Activated naive CD4-positive, alpha-beta T cell treated with anti-CD3 and anti-CD28 coated beads, Interleukin-2, amount 10 ng/mL, durations not matched to agents 7 days and 5 days (primary cell): ENCODE data around the gene PLCXD1.
A peak's percentile ranks its signal among the peaks of the same experiment; 100 is the strongest.
"Not testable (repeated sequence)": the region's sequence is repeated elsewhere in the genome, so short reads cannot be mapped to it uniquely, and the experiment has no call there.

Source experiments
- CTCF ChIA-PET: fragments of 350-600 bp; sonication (Branson Sonifier 250); formaldehyde crosslinking; loops from one replicate; lab custom pipeline; 2021; ENCODE audit warnings: antibody characterized with exemption; lab: Charles Lee
- DNase-seq: peaks from one replicate; pipeline ENCODE4 v3.0.0-alpha.2; 2020
- H3K27ac Mint-ChIP-seq: one replicate; pipeline ENCODE4 v1.8.0; 2021; ENCODE audit warnings: mild to moderate bottlenecking, moderate library complexity, mixed read lengths
- H3K27me3 Mint-ChIP-seq: one replicate; pipeline ENCODE4 v1.8.0; 2021; ENCODE audit warnings: mild to moderate bottlenecking, mixed read lengths
- H3K36me3 Mint-ChIP-seq: one replicate; pipeline ENCODE4 v1.8.0; 2021; ENCODE audit warnings: mixed read lengths
- H3K4me1 Mint-ChIP-seq: one replicate; pipeline ENCODE4 v1.8.0; 2021; ENCODE audit warnings: mixed read lengths
- H3K4me3 Mint-ChIP-seq: one replicate; pipeline ENCODE4 v1.8.0; 2021; ENCODE audit warnings: mild to moderate bottlenecking, moderate library complexity, mixed read lengths
- H3K9me3 Mint-ChIP-seq: one replicate; pipeline ENCODE4 v1.8.0; 2021; ENCODE audit warnings: mixed read lengths

Gene PLCXD1, protein sequence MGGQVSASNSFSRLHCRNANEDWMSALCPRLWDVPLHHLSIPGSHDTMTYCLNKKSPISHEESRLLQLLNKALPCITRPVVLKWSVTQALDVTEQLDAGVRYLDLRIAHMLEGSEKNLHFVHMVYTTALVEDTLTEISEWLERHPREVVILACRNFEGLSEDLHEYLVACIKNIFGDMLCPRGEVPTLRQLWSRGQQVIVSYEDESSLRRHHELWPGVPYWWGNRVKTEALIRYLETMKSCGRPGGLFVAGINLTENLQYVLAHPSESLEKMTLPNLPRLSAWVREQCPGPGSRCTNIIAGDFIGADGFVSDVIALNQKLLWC

DNA sequence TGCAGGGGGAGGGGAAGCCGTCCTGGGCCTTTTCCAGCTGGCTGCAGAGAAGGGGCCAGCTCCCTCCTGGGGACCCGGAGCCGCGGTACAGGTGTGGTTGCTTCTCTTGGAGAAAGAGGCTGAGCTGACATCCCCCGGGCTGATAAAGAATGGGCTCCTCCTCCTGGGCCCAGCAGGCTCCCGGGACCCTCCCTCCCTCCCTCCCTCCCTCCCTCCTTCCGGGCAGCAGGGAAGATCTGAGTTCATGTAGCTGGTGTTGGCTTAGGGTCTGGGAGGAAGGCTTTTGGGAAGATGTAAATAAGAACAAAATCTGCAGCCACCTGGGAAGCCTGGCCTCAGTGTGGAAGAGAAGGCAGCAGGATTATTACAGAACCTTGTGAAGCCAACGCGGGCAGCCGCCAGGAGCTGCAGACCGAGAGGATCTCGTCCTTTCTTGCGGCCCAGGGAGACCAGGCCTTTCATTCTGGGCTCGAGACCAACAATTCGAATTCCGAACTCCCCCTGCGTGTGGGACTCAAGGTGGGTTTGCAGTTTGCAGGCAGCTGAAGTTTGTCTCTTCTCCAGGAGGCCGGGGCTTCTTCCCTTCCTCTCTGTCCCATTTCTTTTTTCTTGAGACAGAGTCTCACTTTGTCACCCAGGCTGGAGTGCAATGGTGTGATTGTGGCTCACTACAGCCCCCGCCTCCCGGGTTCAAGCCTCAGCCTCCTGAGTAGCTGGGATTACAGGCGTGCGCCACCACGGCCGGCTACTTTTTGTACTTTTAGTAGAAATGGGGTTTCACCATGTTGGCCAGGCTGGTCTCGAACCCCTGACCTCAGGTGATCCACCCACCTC, at the start of gene PLCXD1:
Gene PLCXD1, plus strand, starts transcription at position 216 of the 834 bp plus-strand sequence. CDS start 2,807 bp downstream, outside the sequence.
- DNase-seq, result peak; percentile 55
- Mint-ChIP-seq H3K4me3 (peak within 1 kb of the TSS; percentile 78), H3K9me3 (no peaks in the 10 kb centered on the region), H3K27ac (peak within 1 kb of the TSS; percentile 90), H3K4me1 (peaks cover 58% of the 10 kb centered on the region), H3K36me3 (peaks cover 26% of the 10 kb centered on the region), H3K27me3 (peaks cover 7% of the 10 kb centered on the region)
- CTCF ChIA-PET, result no interaction called here

DNA sequence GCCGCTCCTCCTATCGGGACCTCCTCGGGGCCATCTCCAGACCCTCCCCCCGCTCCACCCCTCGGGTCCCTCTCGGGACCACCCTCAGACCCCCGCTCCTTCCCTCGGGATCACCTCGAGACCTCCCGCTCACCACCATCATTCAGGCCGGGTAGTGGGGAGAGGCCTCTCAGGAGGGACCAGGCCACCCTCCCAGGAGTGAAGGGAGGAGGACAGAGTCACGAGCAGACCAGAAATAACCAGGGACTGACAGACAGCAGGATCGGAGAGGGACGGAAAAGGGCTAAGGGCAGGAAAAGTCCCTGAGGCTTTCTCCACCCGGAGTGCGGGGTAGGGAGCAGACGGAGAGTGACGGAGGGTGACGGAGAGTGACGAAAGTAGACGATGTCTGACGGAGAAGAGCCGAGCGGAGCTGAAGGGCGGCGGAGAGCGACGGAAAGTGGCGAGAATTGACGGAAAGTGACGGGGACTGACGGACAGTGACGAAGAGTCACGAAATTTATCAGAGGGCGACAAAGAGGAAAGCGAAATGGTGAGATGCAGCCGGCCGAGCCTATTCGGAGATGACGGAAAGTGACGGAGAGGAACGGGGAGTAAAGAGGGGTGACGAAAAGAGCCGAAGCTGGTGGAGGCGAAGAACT, 49.4 kb upstream of the PLCXD1 start:
- CTCF ChIA-PET, H3K36me3 Mint-ChIP-seq, H3K4me3 Mint-ChIP-seq, H3K27ac Mint-ChIP-seq, H3K4me1 Mint-ChIP-seq, H3K9me3 Mint-ChIP-seq, H3K27me3 Mint-ChIP-seq, DNase-seq: not testable (repeated sequence)

DNA sequence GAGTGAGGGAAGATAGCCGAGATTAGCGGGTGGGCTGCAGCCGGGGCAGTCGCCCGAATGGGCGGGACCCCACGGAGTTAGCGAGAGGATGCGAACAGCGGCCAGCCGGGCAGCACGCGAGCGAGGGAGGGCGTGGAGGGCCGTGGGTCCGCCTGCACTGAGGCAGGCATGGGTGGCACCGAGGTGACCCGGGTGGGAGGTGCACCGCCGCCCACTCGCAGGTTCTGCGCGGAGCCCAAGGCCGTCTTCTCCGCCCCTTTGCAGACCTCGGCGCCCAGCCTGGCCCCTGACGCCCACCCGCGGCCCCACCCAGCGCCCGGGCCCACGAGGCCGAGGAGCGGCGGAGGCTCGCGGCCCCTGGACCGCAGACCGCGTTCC, 48.9 kb upstream of the PLCXD1 start:
- CTCF ChIA-PET, H3K9me3 Mint-ChIP-seq, H3K27ac Mint-ChIP-seq, H3K27me3 Mint-ChIP-seq, H3K36me3 Mint-ChIP-seq, H3K4me3 Mint-ChIP-seq, H3K4me1 Mint-ChIP-seq, DNase-seq: not testable (repeated sequence)

- H3K9me3 Mint-ChIP-seq, H3K27ac Mint-ChIP-seq, H3K36me3 Mint-ChIP-seq, DNase-seq, H3K27me3 Mint-ChIP-seq, H3K4me1 Mint-ChIP-seq, H3K4me3 Mint-ChIP-seq, CTCF ChIA-PET: not testable (repeated sequence)
Observed at GRCh38 chrX:236201-236600, 45.0 kb upstream of the PLCXD1 start.

DNA sequence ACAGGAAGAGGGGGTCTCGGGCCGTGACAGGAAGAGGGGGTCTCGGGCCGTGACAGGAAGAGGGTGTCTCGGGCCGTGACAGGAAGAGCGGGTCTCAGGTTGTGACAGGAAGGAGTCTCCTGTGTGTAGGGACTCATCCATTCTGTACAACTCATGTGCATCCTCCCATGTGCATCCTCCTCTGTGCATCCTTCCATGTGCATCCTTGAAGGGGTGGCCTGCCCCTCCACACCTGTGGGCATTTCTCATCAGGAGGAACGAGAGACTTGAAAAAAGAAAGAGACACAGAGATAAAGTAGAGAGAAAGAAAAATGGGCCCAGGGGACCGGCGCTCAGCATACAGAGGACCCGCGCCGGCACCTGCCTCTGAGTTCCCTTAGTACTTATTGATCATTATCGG, 30.2 kb upstream of the PLCXD1 start:
- DNase-seq, result no peak
- H3K36me3 Mint-ChIP-seq, result peaks cover 3% of the 10 kb centered on the region
- H3K9me3 Mint-ChIP-seq, result peaks cover 11% of the 10 kb centered on the region
- no peaks in the 10 kb centered on the region for H3K27me3 Mint-ChIP-seq
- H3K27ac Mint-ChIP-seq, result peak overlapping the region; percentile 89
- CTCF ChIA-PET, result no interaction called here
- H3K4me1 Mint-ChIP-seq, result peaks cover 13% of the 10 kb centered on the region
- peak overlapping the region; percentile 18 for H3K4me3 Mint-ChIP-seq

GRCh38 chrX:251396-252243, 29.6 kb upstream of the PLCXD1 start:
- H3K4me3 Mint-ChIP-seq, H3K27me3 Mint-ChIP-seq, H3K36me3 Mint-ChIP-seq, CTCF ChIA-PET, DNase-seq: not testable (repeated sequence)
- H3K27ac Mint-ChIP-seq, result peak overlapping the region; percentile 89
- peaks cover 13% of the 10 kb centered on the region for H3K4me1 Mint-ChIP-seq
- peaks cover 11% of the 10 kb centered on the region for H3K9me3 Mint-ChIP-seq

- no peak overlapping the region for H3K27ac Mint-ChIP-seq
- peaks cover 3% of the 10 kb centered on the region for H3K36me3 Mint-ChIP-seq
- no peak for DNase-seq
- peaks cover 13% of the 10 kb centered on the region for H3K4me1 Mint-ChIP-seq
- no peaks in the 10 kb centered on the region for H3K27me3 Mint-ChIP-seq
- CTCF ChIA-PET, result no interaction called here
- no peak overlapping the region for H3K4me3 Mint-ChIP-seq
- H3K9me3 Mint-ChIP-seq, result peaks cover 11% of the 10 kb centered on the region
Observed at GRCh38 chrX:252244-252956, 28.8 kb upstream of the PLCXD1 start.

- Mint-ChIP-seq H3K4me3 (no peak overlapping the region), H3K4me1 (peaks cover 13% of the 10 kb centered on the region), H3K27me3 (no peaks in the 10 kb centered on the region), H3K36me3 (peaks cover 3% of the 10 kb centered on the region), H3K9me3 (peaks cover 11% of the 10 kb centered on the region), H3K27ac (no peak overlapping the region)
- no peak for DNase-seq
- CTCF ChIA-PET, result no interaction called here
Observed at GRCh38 chrX:252957-253291, 28.3 kb upstream of the PLCXD1 start.

DNA sequence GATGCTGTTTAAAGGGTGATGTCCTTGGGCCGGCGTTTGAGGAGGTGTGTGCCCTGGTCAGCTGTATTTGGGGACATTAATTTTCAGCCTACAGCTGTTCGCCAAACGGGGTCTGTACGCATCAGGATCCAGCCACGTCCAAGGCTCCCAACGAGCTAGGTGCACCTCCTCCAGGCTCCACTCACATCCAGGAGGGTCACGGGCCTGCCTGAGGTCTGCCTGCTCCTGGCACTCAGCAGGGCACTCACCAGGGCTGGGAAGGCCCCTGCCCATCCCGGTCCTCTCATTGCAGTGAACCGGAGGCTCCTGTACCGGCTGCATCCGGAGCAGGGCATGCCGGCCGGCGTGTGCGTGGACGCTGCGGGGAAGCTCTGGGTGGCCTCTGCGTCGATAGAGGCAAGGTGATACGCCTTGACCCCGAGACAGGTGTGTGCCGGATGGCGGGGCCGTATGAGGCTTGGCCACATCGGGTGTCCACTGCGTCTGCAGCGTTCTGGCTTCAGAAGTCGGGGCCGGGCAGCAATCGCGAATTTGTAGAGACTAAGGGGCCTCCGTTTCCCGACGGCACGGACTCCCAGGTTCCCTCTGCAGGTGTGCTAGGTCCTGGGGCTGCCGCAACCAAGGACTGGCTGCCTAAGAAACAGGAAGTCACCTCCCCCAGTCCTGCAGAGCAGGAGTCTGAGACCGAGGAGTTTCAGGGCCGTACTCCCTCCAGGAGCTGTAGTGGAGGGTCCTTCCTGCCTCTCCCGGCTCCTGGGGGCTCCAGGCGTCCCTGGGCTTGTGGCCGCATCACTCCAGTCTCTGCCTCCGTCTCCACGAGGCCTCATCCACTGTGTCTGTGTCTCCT, 27.5 kb upstream of the PLCXD1 start:
- Mint-ChIP-seq H3K4me3 (no peak overlapping the region), H3K36me3 (peaks cover 3% of the 10 kb centered on the region), H3K9me3 (peaks cover 11% of the 10 kb centered on the region), H3K4me1 (peaks cover 13% of the 10 kb centered on the region), H3K27me3 (no peaks in the 10 kb centered on the region), H3K27ac (no peak overlapping the region)
- no peak for DNase-seq
- CTCF ChIA-PET, result no interaction called here

DNA sequence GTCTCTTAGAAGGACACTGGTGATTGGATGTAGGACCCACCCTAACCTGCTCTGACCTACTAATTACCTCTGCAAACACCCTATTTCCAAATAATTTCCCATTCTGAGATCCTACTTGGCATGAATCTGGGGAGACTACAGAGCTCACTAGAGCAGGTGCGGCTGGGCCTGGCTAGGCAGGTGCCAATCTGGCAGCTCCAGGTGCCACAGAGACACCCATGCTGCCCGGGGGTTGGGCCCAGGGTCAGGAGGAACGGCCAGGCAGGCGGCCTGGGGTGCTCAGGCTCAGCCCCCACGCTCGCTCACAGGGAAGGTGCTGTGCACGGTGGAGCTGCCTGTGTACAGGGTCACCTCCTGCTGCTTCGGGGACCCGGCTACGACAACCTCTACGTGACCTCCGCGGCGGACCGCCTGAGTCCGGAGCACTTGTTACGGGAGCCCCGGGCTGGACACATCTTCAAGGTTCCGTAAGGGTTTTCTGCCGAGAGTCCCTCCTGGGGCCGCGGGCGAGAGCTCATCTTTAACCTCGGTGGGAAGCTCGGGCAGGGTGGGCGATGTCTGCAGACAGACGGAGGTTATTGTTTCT, 26.5 kb upstream of the PLCXD1 start:
- DNase-seq, result no peak
- Mint-ChIP-seq H3K4me3 (no peak overlapping the region), H3K9me3 (peaks cover 11% of the 10 kb centered on the region), H3K27me3 (no peaks in the 10 kb centered on the region), H3K36me3 (peaks cover 3% of the 10 kb centered on the region), H3K27ac (no peak overlapping the region), H3K4me1 (peaks cover 13% of the 10 kb centered on the region)
- CTCF ChIA-PET, result no interaction called here

DNA sequence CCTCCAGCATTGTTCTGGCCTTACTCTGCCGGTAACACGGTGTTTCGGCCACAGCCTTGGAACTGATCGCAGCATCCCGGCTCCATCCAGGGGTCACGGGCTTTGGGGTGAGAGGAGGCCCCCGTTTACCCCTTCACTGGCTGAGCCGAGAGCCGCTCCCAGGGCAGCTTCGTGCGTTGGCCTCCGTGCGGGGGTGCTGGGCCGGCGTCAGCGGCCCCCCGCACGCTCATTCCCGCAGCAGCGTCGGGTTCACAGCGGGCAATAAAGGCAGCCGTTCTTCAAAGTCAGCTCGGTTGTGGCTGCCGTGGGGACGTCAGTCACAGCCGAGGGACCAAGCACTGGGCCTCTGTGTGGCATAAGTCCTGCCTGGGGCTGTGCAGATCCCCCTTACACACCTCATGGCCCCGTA, 25.3 kb upstream of the PLCXD1 start:
- no peak for DNase-seq
- Mint-ChIP-seq H3K9me3 (peaks cover 9% of the 10 kb centered on the region), H3K27ac (no peak overlapping the region), H3K36me3 (peaks cover 3% of the 10 kb centered on the region), H3K4me1 (peaks cover 11% of the 10 kb centered on the region), H3K27me3 (no peaks in the 10 kb centered on the region), H3K4me3 (no peak overlapping the region)
- CTCF ChIA-PET, result no interaction called here

- DNase-seq, H3K9me3 Mint-ChIP-seq, H3K36me3 Mint-ChIP-seq, H3K4me1 Mint-ChIP-seq, H3K27me3 Mint-ChIP-seq, H3K4me3 Mint-ChIP-seq, H3K27ac Mint-ChIP-seq, CTCF ChIA-PET: not testable (repeated sequence)
Observed at GRCh38 chrX:257054-257453, 24.1 kb upstream of the PLCXD1 start.
